ENCODE results near the gene MBNL1.

MBNL1 gene

GRCh38 chr3:152382312-152383135, 113.8 kb downstream of the MBNL1 start:
- TF ChIP-seq ZFP30 (CRISPR knock-in tag; IDR thresholded peaks at IDR 0.05) (no peak), ZNF565 (CRISPR knock-in tag; conservative IDR thresholded peaks at IDR 0.05; ENCODE audit: low read depth) (no peak), POU6F1 (CRISPR knock-in tag; IDR thresholded peaks at IDR 0.05; ENCODE audit: borderline replicate concordance, low read depth) (no peak)
- no peak for ATAC-seq

GRCh38 chr3:152383136-152383606, 114.4 kb downstream of the MBNL1 start:
- no peak for TF ChIP-seq RARB (CRISPR knock-in tag; IDR thresholded peaks at IDR 0.05)
- TF ChIP-seq CSDC2 (CRISPR knock-in tag; IDR thresholded peaks at IDR 0.05), result no peak
- no peak for TF ChIP-seq ISL1 (CRISPR knock-in tag; IDR thresholded peaks at IDR 0.05)
- no peak for TF ChIP-seq TOX (CRISPR knock-in tag; IDR thresholded peaks at IDR 0.05; ENCODE audit: borderline replicate concordance)
- TF ChIP-seq CSRNP3 (CRISPR knock-in tag; IDR thresholded peaks at IDR 0.05), result no peak
- no peak for TF ChIP-seq ZNF70 (CRISPR knock-in tag; IDR thresholded peaks at IDR 0.05)
- TF ChIP-seq ARNTL (CRISPR knock-in tag; IDR thresholded peaks at IDR 0.05; ENCODE audit: borderline replicate concordance, low read depth), result no peak
- TF ChIP-seq TCF4 (CRISPR knock-in tag; IDR thresholded peaks at IDR 0.05; ENCODE audit: borderline replicate concordance), result no peak
- TF ChIP-seq TSHZ2 (CRISPR knock-in tag; IDR thresholded peaks at IDR 0.05), result no peak
- TF ChIP-seq OSR1 (CRISPR knock-in tag; IDR thresholded peaks at IDR 0.05), result no peak
- TF ChIP-seq PATZ1 (CRISPR knock-in tag; IDR thresholded peaks at IDR 0.05; ENCODE audit: borderline replicate concordance), result no peak
- TF ChIP-seq POU6F1 (CRISPR knock-in tag; IDR thresholded peaks at IDR 0.05; ENCODE audit: borderline replicate concordance, low read depth), result no peak
- no peak for TF ChIP-seq BACH2 (CRISPR knock-in tag; IDR thresholded peaks at IDR 0.05; ENCODE audit: borderline replicate concordance)
- no peak; the same call in 2 of the 3 replicates for ATAC-seq

GRCh38 chr3:152384412-152384811, 115.7 kb downstream of the MBNL1 start:
- no peak for ATAC-seq
- TF ChIP-seq ESRRG (CRISPR knock-in tag; IDR thresholded peaks at IDR 0.05) (no peak), TSHZ2 (CRISPR knock-in tag; IDR thresholded peaks at IDR 0.05) (no peak), SNAI2 (CRISPR knock-in tag; IDR thresholded peaks at IDR 0.05) (no peak), ZNF565 (CRISPR knock-in tag; conservative IDR thresholded peaks at IDR 0.05; ENCODE audit: low read depth) (no peak), CSDC2 (CRISPR knock-in tag; IDR thresholded peaks at IDR 0.05) (no peak), ISL1 (CRISPR knock-in tag; IDR thresholded peaks at IDR 0.05) (no peak), PATZ1 (CRISPR knock-in tag; IDR thresholded peaks at IDR 0.05; ENCODE audit: borderline replicate concordance) (no peak), CSRNP3 (CRISPR knock-in tag; IDR thresholded peaks at IDR 0.05) (no peak), ZFP30 (CRISPR knock-in tag; IDR thresholded peaks at IDR 0.05) (no peak), OSR1 (CRISPR knock-in tag; IDR thresholded peaks at IDR 0.05) (no peak)
